GM12878 (cell line): ENCODE results near the gene ARL6. TPM values are rescaled to one million over a fixed set of nuclear protein-coding genes. Genes with fewer than 3 reads are reported as not detected.
A peak's percentile ranks its signal among the peaks of the same experiment; 100 is the strongest.

Experiments
- ATAC-seq: fragments of 200-7000 bp; cut with Tn5 transposase; 3 replicates; pipeline ENCODE4 v1.9.1; 2020; ENCODE audit warnings: mild to moderate bottlenecking, moderate library complexity
- BruUV-seq: library from RNA; stranded (reverse); fragments of 400-500 nt; replicated peaks from 2 replicates; lab custom pipeline; 2021; lab: Mats Ljungman, UMichigan
- CTCF ChIA-PET: fragments of 300-600 bp; sonication (Branson Sonifier 250); formaldehyde crosslinking; extraction: SDS; loops from one replicate; lab custom pipeline; 2021; ENCODE audit warnings: inconsistent platforms; lab: Yijun Ruan, JAX
- POLR2A ChIA-PET: fragments of 350-600 bp; formaldehyde crosslinking; extraction: SDS; loops from one replicate; lab custom pipeline; 2021; ENCODE audit warnings: inconsistent platforms; lab: Charles Lee
- RAD21 ChIA-PET: fragments of 300-600 bp; sonication (Branson Sonifier 250); formaldehyde crosslinking; loops from one replicate; lab custom pipeline; 2023; ENCODE audit warnings: antibody characterized with exemption; ENCODE audit not compliant: unreplicated experiment; lab: Charles Lee
- SMC1A ChIA-PET: fragments of 300-600 bp; sonication (Branson Sonifier 250); formaldehyde crosslinking; loops from one replicate; lab custom pipeline; 2023; ENCODE audit not compliant: unreplicated experiment, uncharacterized antibody; lab: Charles Lee
- DNase-seq: peaks from one replicate; pipeline ENCODE4 v3.0.0-alpha.2; 2011; ENCODE audit warnings: low read depth, low spot score
- FAIRE-seq: peaks from 3 replicates; lab custom pipeline; 2011; peaks lifted over from hg19 to GRCh38; lab: Jason Lieb, UNC
- H2AFZ ChIP-seq: 2 replicates; pipeline ENCODE4 v1.6.0; 2011; ENCODE audit warnings: low read depth, low read length, control low read depth; ENCODE audit not compliant: control insufficient read depth
- H3K27ac ChIP-seq: 2 replicates; pipeline ENCODE4 v1.5.1; 2011; ENCODE audit warnings: control low read depth; ENCODE audit not compliant: control insufficient read depth, insufficient read depth
- H3K27me3 ChIP-seq, 2 experiments: replicated peaks in 1 of 2; 2 replicates each; pipeline versions ENCODE4 v1.6.0 to v1.6.1; 2011; ENCODE audit warnings: low read length in 1 of 2; ENCODE audit not compliant: control insufficient read depth in 2 of 2, insufficient read depth in 2 of 2
- H3K36me3 ChIP-seq, 2 experiments: 2 replicates each; pipeline ENCODE4 v1.5.1; 2011; ENCODE audit warnings: low read length in 1 of 2; ENCODE audit not compliant: control insufficient read depth in 2 of 2, insufficient read depth in 2 of 2
- H3K4me1 ChIP-seq: 2 replicates; pipeline ENCODE4 v1.6.1; 2011; ENCODE audit warnings: mild to moderate bottlenecking, low read length, moderate library complexity, mixed read lengths; ENCODE audit not compliant: control insufficient read depth, insufficient read depth
- H3K4me2 ChIP-seq: 2 replicates; pipeline ENCODE4 v1.6.0; 2011; ENCODE audit warnings: control low read depth; ENCODE audit not compliant: control insufficient read depth, insufficient read depth
- H3K4me3 ChIP-seq: fragments of 200-600 bp; sonication (generic); 2 replicates; pipeline ENCODE4 v1.5.1; 2016
- H3K79me2 ChIP-seq: 2 replicates; pipeline ENCODE4 v1.6.0; 2011; ENCODE audit warnings: low read length; ENCODE audit not compliant: control insufficient read depth, insufficient read depth
- H3K9ac ChIP-seq: 2 replicates; pipeline ENCODE4 v1.8.0; 2011; ENCODE audit warnings: low read length, control low read depth, mixed read lengths; ENCODE audit not compliant: control insufficient read depth, insufficient read depth
- H3K9me3 ChIP-seq: replicated peaks from 3 replicates; pipeline ENCODE4 v1.5.1; 2011; ENCODE audit warnings: mild to moderate bottlenecking, low read length; ENCODE audit not compliant: control insufficient read depth, insufficient read depth
- H4K20me1 ChIP-seq: 2 replicates; pipeline ENCODE4 v1.6.0; 2011; ENCODE audit not compliant: control insufficient read depth, insufficient read depth
- ELK1 ChIP-seq: IDR thresholded peaks from 2 replicates; pipeline ENCODE4 v1.6.1; 2012; ENCODE audit warnings: low read depth, low read length, improper control_type of control experiment
- FOXK2 ChIP-seq: fragments of 450-650 bp; IDR thresholded peaks from 2 replicates; pipeline ENCODE4 v1.6.1; 2017; ENCODE audit warnings: mild to moderate bottlenecking, moderate library complexity
- GABPA ChIP-seq: IDR thresholded peaks from 2 replicates; pipeline ENCODE4 v1.6.1; 2014; ENCODE audit warnings: antibody characterized with exemption, low read depth, mild to moderate bottlenecking, inconsistent platforms
- IRF4 ChIP-seq: IDR thresholded peaks from 2 replicates; pipeline ENCODE4 v1.6.1; 2011; ENCODE audit warnings: low read depth, low read length
- NR2F1 ChIP-seq: fragments of 450-650 bp; conservative IDR thresholded peaks from 2 replicates; pipeline ENCODE4 v1.6.1; 2017; ENCODE audit warnings: mild to moderate bottlenecking
- WGBS: methylation state at CpG from one replicate; pipeline ENCODE4 v1.1.6; 2016; ENCODE audit warnings: low lambda C conversion rate; ENCODE audit not compliant: insufficient replicate concordance, insufficient coverage; ENCODE audit errors: missing lambda C conversion rate; 5-methylcytosine and 5-hydroxymethylcytosine counted together
- in situ Hi-C: fragments of 300-500 bp; cut with MboI; formaldehyde crosslinking; loops from 9 replicates; pipeline ENCODE4 v1.14.3; 2018; ENCODE audit warnings: mixed read lengths
- intact Hi-C: fragments of 100-400 bp; cut with micrococcal nuclease; formaldehyde crosslinking; loops from one replicate; pipeline ENCODE4 v1.14.2; 2022; ENCODE audit not compliant: unreplicated experiment
- polyA plus RNA-seq, 11 experiments: library from polyadenylated mRNA; depleted of rRNA in 4 of 11; unstranded in 6 of 11; stranded (reverse) in 5 of 11; fragments of >200 nt; fragmentation: Nextera tagmentation in 4 of 11; fragmentation: Illumina TruSeq in 1 of 11; extraction: Ambion mirVana in 4 of 11; extraction: Trizol in 1 of 11; gene quantifications; 1 replicate in 1 of 11; 2 replicates in 10 of 11; pipeline versions ENCODE4 v1.2.1 to v1.2.3, GENCODE V29; 2011 to 2016; ENCODE audit warnings: inconsistent platforms in 2 of 11, missing spikeins in 2 of 11, low read depth in 1 of 11
- total RNA-seq, 4 experiments: library from RNA; depleted of rRNA in 3 of 4; stranded (reverse); fragments of >200 nt in 3 of 4; fragmentation: Illumina TruSeq in 1 of 4; extraction: Trizol in 1 of 4; gene quantifications; 2 replicates each; pipeline versions ENCODE4 v1.2.1 to v1.2.3, GENCODE V29; 2013 to 2021

ARL6 gene
- total and polyA plus RNA-seq, 10 of the 15 experiments (the other 5 are each of a cell fraction or from before 2014, with no cell fraction given) = 2.0 to 7.3 (median 4.3) TPM

- no peak for DNase-seq
- no peak for TF ChIP-seq NR2F1
- TF ChIP-seq ELK1 = no peak
- TF ChIP-seq IRF4 = no peak
- TF ChIP-seq GABPA = no peak
- TF ChIP-seq FOXK2 = no peak
- H4K20me1 ChIP-seq = no peaks in the 10 kb centered on the region
- CTCF ChIA-PET = interaction anchor here (1.8 to 1.9 kb wide), 2 partner anchors 21 to 203 kb away, joined by 5 to 7 read pairs; no protein-coding TSS in a partner anchor
- ATAC-seq = no peak
- POLR2A ChIA-PET = interaction anchor here (0.6 kb wide), 1 partner anchor 8 kb away, joined by 3 read pairs; no protein-coding TSS in a partner anchor
- intact Hi-C loops (no loop called here), in situ Hi-C loops (no loop called here)
- H3K79me2 ChIP-seq = peaks cover 4% of the 10 kb centered on the region
- H3K27ac ChIP-seq = no peak overlapping the region; the same call in 1 of the 2 replicates
- WGBS = 96% methylated on average over 5 of the region's 5 CpGs
- H3K36me3 ChIP-seq = no peaks in the 10 kb centered on the region
- FAIRE-seq = no peak
- peak overlapping the region; percentile 90; the same call in 1 of the 2 replicates for H3K4me3 ChIP-seq
- no peaks in the 10 kb centered on the region for H3K27me3 ChIP-seq
- no peaks in the 10 kb centered on the region; the same call in 1 of the 2 replicates for H3K4me1 ChIP-seq
- SMC1A ChIA-PET = interaction anchor here (1.1 to 1.7 kb wide), 3 partner anchors 8 to 206 kb away, joined by 3 to 4 read pairs (median 3); no protein-coding TSS in a partner anchor
- RAD21 ChIA-PET = interaction anchor here (1.1 kb wide), 1 partner anchor 21 kb away, joined by 3 read pairs; no protein-coding TSS in a partner anchor
- BruUV-seq = no TSS peak
- H3K4me2 ChIP-seq = peak overlapping the region; percentile 95
- H2AFZ ChIP-seq = peak overlapping the region; percentile 97
- no peaks in the 10 kb centered on the region for H3K9me3 ChIP-seq
- H3K9ac ChIP-seq = no peak overlapping the region; the same call in 1 of the 2 replicates
Observed at GRCh38 chr3:97820780-97821179, 56.2 kb downstream of the ARL6 start.
